AG08396 (cell line): ENCODE data around the gene FLNA.
"Not testable (repeated sequence)": the region's sequence is repeated elsewhere in the genome, so short reads cannot be mapped to it uniquely, and the experiment has no call there.

Experiments used
- DNase-seq: peaks from one replicate; pipeline ENCODE4 v3.0.0; 2012; ENCODE audit warnings: low spot score, mixed read lengths

Gene FLNA

GRCh38 chrX:154374313-154375155, at the start of gene FLNA:
TSS of gene FLNA (minus strand) at chrX:154374634. CDS start at chrX:154371245, 3,389 bp downstream.
- DNase-seq, result no peak

GRCh38 chrX:154420402-154420756, 45.9 kb upstream of the FLNA start:
- DNase-seq, result no peak

- no peak for DNase-seq
Observed at GRCh38 chrX:154419688-154420401, 45.4 kb upstream of the FLNA start.

GRCh38 chrX:154419189-154419588, 44.8 kb upstream of the FLNA start:
- DNase-seq, result no peak

- DNase-seq, result no peak
Observed at GRCh38 chrX:154417157-154417556, 42.7 kb upstream of the FLNA start.

- DNase-seq, result no peak
Observed at GRCh38 chrX:154413142-154413541, 38.7 kb upstream of the FLNA start.

GRCh38 chrX:154412468-154412867, 38.0 kb upstream of the FLNA start:
- no peak for DNase-seq

GRCh38 chrX:154411981-154412340, 37.5 kb upstream of the FLNA start:
- peak; percentile 62 for DNase-seq

GRCh38 chrX:154409222-154409871, 34.9 kb upstream of the FLNA start, which contains the start of gene DNASE1L1:
TSS of gene DNASE1L1 (minus strand) at chrX:154409254. CDS start at chrX:154405568, 3,686 bp downstream.
- peak; percentile 62 for DNase-seq

GRCh38 chrX:154408659-154409221, 34.3 kb upstream of the FLNA start:
- DNase-seq, result no peak

GRCh38 chrX:154404625-154405192, 30.3 kb upstream of the FLNA start:
- DNase-seq, result no peak

- DNase-seq, result no peak
Observed at GRCh38 chrX:154403858-154404257, 29.4 kb upstream of the FLNA start.

GRCh38 chrX:154403192-154403591, 28.8 kb upstream of the FLNA start:
- no peak for DNase-seq

- no peak for DNase-seq
Observed at GRCh38 chrX:154402622-154403127, 28.2 kb upstream of the FLNA start.

- no peak for DNase-seq
Observed at GRCh38 chrX:154401918-154402621, 27.6 kb upstream of the FLNA start.

GRCh38 chrX:154401045-154401799, 26.8 kb upstream of the FLNA start:
- no peak for DNase-seq

- not testable (repeated sequence) for DNase-seq
Observed at GRCh38 chrX:154400369-154400817, 26.0 kb upstream of the FLNA start.

- no peak for DNase-seq
Observed at GRCh38 chrX:154399527-154400368, 25.3 kb upstream of the FLNA start.
